Measurements from ENCODE around the gene SEC14L5.

SEC14L5 gene

DNA sequence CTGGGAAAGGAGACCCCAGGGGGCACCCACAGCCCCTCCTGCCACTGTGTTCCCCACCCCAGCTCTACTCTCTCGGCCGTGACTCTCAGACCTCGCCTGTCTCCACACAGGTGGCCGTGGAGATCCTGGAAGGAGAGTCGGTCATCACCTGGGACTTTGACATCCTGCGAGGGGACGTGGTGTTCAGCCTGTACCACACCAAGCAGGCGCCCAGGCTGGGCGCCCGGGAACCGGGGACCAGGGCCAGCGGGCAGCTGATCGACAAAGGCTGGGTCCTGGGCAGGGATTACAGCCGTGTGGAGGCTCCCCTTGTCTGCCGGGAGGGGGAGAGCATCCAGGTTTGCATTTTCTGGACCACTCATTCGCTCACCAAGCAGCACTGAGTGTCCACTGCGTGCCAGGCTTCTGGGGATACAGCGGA, 50.2 kb downstream of the SEC14L5 start:
- no peak for DNase-seq

DNA sequence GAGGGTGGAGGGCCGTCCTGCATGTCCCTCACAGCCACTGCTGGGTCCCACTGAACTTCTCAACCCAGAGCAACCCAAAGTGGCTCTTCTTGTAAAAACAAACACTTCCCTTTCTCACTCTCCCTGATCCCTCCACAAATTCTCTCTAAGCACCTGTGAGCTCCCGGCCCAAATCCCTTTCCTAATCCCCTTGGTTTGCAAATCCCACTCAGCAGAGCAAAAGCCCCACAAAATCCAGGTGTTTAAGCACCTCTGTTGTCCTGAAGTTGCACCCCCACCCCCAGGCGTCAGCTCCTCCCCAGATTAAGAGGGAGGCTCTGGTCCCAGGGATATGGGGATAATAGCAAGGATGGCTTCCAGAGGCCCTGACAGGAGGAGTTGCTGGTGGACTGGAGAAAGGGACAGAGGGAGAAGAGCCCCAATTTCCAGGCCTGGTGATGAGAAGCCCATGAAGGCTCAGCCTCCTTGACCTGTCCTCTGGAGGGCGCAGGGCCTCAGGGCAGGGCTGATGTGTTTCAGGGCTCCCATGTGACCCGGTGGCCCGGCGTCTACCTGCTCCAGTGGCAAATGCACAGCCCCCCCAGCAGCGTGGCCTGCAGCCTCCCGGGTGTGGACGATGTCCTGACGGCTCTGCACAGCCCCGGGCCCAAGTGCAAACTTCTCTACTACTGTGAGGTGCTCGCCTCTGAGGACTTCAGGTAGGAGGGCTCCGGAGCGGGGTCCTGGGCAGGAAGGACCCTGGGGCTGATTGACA, 52.6 kb downstream of the SEC14L5 start:
- no peak for DNase-seq

DNA sequence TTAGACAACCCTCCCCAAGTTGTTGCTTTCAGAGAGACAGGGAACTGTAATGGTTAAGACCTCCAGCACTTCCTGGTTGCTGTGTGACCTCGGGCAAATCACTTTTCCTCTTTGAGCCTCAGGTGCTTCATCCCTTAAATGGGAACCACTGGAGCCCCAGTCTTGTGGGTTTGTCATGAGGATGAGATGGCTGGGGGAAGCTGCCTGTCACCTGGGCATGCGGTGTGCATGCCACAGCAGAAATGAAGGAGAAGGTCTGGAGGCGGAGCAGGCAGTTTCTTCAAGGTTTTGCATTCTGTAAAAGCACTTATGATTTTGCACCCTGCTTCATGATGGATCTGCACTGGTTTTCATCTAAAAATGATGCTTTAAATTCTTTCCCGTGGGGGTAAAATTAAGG, 53.5 kb downstream of the SEC14L5 start:
- DNase-seq, result no peak

DNA sequence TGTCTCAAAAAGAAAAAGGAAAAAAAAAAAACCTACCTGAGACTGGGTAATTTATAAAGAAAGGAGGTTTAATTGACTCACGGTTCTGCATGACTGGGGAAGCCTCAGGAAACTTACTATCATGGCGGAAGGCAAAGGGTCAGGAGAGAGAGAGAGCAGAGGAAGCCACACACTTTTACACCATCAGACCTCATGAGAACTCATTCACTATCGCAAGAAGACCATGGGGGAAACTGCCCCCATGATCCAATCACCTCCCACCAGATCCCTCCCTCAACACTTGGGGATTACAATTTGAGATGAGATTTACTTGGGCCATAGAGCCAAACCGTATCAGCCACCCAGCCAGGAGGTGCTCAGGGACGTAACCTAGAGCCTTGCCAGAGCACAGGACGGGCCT, 54.8 kb downstream of the SEC14L5 start:
- no peak for DNase-seq

DNA sequence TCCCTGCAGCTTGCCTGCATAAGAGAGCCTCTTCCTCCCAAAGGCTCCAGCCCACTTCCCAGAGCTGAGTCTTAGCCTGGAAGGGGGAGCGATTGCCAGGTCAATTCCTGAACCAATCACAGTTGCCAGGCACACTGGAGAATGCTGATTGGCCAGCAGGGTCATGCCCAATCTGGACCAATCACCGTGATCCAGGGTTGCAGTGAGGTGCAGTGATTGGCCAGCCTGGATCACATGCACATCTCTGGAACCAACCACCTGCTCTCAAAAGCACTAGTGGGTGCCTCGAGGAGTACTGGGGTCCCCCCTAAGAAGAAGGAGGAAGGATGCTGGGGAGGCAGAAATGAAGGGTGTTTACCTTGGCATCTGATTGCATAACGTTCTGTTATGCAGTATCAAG, 57.2 kb downstream of the SEC14L5 start:
- DNase-seq, result peak in 1 of 56 donors; percentile 17

DNA sequence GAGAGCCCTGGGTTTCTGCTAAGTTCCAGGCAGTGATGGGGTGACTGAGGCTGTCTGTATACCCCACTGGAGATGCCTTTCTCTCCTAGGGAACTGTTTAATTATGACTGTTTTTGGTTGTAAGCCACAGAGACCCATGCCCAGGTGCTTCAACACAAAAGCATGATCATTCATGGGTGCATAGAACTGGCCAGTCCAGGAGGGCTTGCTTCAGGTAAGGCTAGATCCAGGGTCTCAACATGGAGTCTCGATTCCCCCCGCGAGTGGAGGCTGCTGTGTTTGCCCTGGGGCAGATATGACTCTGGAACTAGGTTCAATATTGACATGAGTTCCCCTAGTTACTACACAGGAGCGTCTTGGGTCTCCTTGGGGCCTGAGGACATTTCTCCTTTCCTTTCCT, 57.8 kb downstream of the SEC14L5 start:
- no peak for DNase-seq

DNA sequence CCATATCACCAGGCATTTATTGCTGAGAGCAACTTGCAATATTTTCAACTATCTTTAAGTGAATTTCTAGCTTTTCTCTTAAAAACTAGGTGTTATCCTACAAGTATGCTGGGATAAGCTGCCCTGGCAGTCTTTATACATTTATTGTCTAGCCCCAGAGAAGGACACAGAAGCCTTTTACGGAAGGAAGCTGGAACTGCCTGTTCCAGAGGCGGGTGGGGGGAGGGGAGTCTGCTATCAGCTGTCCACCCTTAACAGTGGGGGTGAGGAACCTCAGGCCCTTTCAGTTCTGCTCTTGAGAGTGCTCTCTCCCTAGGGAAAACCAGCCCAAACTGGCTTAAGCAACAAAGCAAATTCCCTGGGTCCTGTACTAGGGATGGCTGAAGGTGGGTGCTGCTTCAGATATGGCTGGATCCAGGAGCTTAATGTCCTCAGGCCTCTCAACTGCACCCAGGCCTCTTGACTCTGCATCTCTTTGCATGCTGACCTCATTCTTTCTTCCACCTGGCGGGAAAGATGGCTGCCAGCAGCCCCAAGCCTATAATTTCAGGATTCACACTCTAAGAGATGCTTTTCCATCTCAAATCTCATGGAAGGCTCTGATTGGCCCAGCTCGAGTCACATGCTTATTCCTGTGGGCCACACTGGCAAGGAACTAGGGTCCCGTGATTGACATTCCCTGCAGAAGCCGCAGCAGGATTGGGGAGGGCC, 59.0 kb downstream of the SEC14L5 start:
- DNase-seq, result peak in 13 of 56 donors; percentile 9 to 51 (median 23)

DNA sequence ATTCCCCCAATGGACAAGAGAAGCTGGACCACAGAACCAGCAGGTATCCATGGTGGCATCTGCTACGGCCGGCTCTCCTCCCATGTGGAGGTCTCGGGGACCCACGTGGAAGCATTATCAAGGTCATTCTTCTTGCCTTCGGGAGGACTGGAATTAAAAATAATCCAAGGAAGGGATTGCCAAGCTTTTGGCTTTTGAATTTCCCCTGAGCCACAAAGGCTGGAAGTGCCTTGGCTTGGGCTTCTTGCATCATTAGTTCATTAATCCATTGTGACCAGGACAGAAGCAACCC, 59.5 kb downstream of the SEC14L5 start:
- DNase-seq, result no peak

DNA sequence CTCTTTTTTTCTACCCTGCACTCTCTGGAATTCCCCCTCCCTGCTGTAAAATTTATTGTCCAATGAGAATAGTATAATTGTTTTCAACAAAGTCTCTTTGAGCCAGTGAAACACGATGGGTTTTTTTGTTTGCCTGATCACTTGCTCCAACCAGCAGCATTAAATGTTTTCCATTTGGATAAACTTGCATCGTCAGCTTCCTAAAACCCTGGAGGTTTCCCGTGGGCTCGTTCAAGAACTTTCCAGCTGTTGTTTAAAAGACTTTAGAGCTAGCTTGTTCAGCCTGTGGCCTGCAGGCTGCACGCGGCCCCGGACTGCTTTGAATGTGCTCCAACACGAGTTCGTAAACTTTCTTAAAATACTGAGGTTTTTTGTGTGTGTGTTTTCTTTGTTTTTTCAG, 60.7 kb downstream of the SEC14L5 start:
- DNase-seq, result peak in 11 of 56 donors; percentile 10 to 36 (median 23)

DNA sequence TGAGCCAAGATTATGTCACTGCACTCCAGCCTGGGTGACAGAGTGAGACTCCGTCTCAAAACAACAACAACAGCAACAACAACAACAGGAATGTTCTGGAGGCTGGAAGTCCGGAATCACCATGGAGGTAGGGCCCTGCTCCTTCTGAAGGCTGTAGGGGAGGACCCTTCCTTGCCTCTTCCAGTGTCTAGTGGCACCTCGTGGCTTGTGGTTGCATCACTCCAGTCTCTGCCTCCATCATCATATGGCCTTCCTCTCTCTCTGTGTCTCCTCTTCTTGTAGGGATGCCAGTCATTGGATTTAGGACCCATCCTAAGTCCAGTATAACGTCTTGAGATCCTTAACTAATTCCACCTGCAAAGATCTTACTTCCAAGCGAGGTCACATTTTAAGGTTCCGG, 61.6 kb downstream of the SEC14L5 start:
- DNase-seq, result no peak

DNA sequence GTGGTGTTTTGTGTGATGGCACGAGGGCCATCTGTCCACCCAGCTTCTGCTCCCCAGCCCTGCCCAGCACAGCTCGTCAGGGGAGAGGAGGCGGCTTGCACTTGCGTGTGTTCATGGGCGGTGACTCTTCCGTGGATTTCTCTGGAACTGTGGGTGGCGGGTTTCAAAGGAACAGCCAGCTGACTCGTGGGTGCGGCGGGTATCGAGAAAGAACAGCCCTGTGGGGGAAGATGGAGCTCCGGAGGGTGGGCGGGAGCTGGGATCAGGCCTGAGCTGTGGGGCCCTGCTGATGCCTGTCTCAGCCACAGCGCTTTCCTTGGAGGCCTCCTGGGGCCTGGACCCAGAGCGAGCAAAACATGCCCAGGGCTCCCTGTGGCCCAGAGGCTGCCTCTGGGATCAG, 62.4 kb downstream of the SEC14L5 start:
- DNase-seq, result peak in 37 of 56 donors; percentile 14 to 81 (median 47)

DNA sequence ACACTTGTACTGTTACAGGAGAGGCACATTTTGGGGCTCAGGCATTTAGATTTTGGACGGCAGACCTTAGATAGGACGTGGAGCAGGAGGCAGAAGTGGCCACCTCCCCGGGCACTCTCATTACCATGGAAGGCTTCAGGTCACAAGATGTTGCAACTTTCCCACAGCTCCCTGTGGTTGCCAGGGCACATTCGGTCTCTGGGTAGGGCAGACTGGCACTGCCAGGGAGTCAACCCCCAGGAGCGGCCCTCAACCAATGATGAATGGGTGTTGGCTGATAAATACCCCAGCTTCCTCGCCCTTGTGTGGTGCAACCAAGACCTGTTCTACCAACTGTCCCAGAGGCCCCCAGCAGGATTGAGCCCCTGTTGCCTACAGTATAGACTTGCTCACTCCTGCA, 64.4 kb downstream of the SEC14L5 start:
- DNase-seq, result no peak

DNA sequence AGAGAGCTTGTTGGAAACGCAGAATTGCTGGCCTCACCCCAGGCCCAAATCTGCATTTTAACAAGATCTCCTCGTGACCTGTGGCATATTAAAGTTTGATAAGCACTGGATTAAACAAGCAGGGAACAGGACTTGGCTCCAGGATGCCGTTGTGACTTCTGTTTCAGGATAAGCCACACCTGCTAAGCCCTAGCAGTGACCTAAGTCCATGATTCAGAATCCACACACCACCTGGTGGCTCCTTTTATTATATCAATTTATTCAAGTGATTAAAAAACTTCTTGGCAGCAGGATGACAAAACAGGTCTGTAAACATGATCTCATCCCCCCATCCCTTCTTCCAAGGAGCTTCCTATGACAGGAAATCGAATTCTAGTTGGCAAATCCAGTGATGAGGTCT, 66.5 kb downstream of the SEC14L5 start:
- no peak for DNase-seq

DNA sequence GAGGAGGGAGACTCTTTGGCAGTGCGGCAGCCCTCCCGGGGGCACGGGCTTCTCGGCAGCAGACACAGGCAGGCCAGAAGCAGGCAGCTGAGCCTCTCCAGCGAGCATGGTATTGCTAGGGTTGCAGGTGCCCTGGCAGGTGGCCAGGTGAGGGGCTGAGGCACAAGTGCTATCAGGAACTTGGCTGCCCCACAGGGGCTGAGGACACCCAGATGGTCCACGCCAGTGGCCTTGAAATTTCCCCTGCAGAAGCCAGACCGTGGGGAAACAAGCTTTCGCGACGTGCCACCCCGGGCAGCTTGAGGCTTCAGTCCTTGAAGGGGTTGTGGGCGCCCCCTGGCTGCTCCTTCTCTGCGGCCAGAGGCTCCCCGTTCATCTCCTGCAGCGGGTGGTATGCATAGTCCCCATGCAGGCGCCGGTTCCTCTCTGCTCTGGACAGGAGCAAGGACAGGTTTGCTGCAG, 67.1 kb downstream of the SEC14L5 start:
- peak in 51 of 56 donors; percentile 16 to 86 (median 53) for DNase-seq

DNA sequence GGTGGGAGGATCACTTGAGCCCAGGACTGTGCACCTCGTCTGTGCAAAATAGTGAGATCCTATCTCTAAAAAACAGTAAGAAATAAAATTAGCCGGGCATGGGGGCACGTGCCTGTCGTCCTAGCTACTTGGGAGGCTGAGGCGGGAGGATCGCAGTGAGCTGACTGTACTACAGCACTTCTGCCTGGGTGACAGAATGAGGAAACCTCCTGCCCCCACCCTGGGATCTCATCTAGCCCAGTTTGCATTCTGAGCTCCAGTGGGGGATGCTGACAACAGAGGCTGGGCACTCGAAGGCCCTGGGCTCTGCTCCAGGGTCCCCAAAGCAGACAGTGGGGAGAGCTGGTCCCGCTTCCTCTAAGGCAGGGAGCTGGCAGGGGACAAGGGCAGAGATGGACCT, 68.5 kb downstream of the SEC14L5 start:
- no peak for DNase-seq

DNA sequence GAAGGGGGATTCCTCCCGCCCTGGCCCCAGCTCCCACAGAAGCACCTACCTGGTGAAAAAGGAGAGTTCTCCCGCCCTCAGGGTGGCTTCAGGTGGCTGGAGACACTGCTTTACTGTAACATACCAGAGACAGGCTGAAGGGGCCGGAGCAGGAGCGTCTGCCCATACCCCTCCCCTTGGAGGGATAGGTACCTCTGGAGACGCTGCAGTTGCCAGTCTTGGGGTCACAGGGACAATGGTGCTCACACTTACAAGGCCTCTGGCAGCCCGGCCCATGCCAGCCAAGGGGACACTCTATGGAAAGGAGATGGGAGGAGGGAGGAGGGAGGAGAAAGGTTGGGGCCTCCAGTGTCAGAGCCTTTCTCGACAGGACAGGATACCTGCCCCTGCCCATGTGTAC, 69.0 kb downstream of the SEC14L5 start:
- DNase-seq, result no peak

DNA sequence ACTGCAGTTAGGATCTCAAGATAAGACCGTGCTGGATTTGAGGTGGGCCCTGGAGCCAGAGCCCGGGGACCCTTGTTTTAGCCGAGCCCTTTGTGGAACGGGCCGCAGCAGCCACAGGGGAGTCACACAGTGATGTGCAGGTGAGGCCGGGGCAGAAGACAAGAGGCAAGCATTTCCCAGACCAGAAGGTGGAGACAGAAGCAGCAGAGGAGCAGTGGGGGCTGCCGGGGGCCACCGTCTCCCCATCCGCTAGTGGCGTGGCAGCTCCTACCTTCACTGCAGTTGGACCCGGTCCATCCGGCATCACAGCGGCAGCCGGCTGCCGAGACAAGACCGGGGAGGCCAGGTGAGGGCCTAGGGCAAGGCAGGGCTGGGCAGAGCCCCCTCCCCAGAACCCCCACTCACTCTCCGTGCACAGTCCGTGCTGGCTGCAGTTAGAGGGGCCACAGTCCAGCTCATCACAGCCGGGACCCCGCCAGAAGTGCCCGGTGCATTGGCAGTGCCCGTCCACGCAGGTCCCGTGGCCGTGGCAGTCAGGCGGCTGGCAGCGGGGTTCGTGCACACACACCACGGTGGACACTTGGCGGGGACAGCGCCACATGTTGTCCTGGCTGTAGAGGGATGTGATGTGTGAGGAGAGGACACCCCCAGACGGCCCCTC, 69.6 kb downstream of the SEC14L5 start:
- DNase-seq, result no peak

DNA sequence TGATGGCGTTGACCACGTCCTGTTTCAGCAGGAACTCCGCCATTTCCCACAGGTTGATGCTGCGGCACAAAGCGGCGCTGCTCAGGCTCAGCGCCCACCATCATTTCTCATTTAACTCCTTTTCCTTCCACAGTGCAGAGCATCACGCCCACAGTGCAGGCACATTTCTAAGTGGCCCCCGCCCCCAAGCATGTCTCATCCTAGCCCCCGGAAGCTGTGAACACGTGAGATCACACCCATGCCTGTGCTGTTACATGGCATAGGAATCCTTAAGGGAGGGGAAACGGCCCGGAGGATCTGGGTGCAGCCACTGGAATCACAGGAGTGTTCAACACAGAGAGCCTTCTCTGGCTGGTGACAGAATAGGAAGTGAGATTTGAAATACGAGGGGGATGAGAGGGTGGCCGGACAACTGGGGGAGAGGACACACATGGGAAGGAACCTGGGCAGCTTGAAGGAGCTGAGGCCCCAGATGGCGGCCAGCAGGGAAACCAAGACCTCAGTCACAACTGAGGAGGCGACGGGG, 70.9 kb downstream of the SEC14L5 start:
- peak in 23 of 56 donors; percentile 16 to 79 (median 42) for DNase-seq

DNA sequence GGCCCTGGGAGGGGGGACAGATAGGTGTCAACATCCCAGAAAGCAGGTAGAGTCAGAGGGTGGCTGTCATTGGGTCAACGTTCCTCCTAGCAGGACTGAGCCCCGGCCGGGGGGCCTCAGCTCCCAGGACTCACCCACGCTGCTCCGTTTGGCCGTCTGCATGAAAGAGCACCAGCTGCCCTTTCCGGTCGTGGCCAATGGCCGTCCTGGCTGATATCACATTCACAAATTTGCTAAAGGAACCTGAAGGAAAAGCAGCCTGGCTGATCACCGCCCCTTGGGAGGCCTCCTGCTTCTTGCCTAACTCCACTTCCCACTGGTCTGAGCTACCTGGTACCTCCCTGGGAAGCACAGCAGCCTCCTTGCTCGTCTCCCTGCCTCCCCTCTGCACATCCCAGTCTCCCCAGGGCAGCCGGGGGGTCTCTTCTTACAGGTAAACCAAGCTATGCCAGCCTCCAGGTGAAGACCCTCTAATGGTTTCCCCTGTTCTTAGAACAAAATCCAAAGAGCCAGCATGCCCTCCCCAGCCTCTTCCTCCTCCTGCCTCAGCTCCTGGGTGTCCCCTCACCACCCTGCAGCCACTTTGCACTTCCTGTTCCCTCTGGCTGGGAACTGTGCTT, 72.2 kb downstream of the SEC14L5 start:
- DNase-seq, result no peak

DNA sequence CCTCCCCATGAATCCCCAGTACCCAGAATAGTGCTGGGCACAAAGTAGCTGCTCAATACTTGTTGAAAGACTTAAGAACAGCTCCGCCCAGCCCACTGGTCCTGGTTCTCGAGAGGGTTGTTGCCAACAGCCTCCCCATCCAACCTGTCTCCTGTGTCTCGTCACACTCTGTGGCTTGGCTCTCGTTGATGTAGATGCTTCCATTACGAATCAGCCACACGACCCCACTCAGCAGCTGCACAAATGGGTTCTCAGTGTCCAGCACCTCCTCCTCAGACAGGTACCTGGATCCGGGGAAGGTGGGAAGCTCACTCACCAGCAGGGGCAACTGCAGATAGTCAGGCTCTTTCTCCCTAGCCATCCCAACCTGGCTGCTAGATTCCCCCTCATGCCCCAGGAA, 73.5 kb downstream of the SEC14L5 start:
- no peak for DNase-seq

DNA sequence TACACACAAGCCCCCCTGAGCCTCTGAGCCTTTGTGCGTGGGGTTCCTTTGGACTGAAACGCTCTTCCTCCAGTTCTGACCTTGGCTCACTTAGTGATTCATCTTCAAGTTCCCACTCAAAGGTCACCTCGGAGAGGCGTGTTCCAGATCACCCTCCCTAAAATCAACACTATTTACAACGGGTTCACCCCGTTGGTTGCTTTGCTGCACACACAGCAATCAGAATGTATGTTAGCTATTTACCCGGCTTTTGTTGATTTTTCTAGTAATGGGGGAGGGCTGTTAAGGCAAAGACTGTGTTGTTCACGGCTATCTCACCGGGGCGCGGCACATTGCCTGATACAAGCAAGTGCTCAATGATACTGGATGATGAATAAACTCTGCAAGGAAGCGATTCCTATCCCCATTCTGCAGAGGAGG, 74.6 kb downstream of the SEC14L5 start:
- no peak for DNase-seq

Measured in amygdala (tissue), 56 donors.